Ovary (tissue), 3 donors: Measurements from ENCODE around the gene GARIN1A.
"Not testable (repeated sequence)": the region's sequence is repeated elsewhere in the genome, so short reads cannot be mapped to it uniquely, and the experiment has no call there.

Source experiments
- CTCF ChIP-seq, 3 donors: fragments of 450-650 bp in 2 of 3; fragments of 200-600 bp in 1 of 3; IDR thresholded peaks; one replicate each; pipeline versions ENCODE4 v1.5.1 to v1.8.0; 2016 to 2022; ENCODE audit warnings: antibody characterized with exemption in 3 of 3, mild to moderate bottlenecking in 1 of 3
- POLR2A ChIP-seq: fragments of 450-650 bp; IDR thresholded peaks from one replicate; pipeline ENCODE4 v1.6.1; 2017; ENCODE audit warnings: antibody characterized with exemption, mild to moderate bottlenecking, moderate library complexity
- donor health status: DM: no; HTN: no; CAD: no.

- TF ChIP-seq CTCF (IDR thresholded peaks at IDR 0.05); POLR2A: not testable (repeated sequence)
Observed at GRCh38 chr7:128651096-128651495, 21.0 kb upstream of the GARIN1A start.
